GM12872 (cell line): ENCODE data around the gene DRC7.

Source experiments
- CTCF ChIP-seq: IDR thresholded peaks from 3 replicates; pipeline ENCODE4 v1.5.1; 2011; ENCODE audit warnings: low read depth, mild to moderate bottlenecking, low read length, moderate library complexity; ENCODE audit not compliant: insufficient read depth

The DRC7 gene

GRCh38 chr16:57675741-57676551 is 18.7 kb upstream of the DRC7 start:
- TF ChIP-seq CTCF, result no peak

GRCh38 chr16:57676553-57677085 is 18.0 kb upstream of the DRC7 start:
- no peak for TF ChIP-seq CTCF

- TF ChIP-seq CTCF, result no peak
Observed at GRCh38 chr16:57677622-57678369, 16.8 kb upstream of the DRC7 start.

- TF ChIP-seq CTCF, result no peak
Observed at GRCh38 chr16:57679016-57679415, 15.6 kb upstream of the DRC7 start.

GRCh38 chr16:57679767-57680482 is 14.7 kb upstream of the DRC7 start:
- TF ChIP-seq CTCF, result no peak

- TF ChIP-seq CTCF, result no peak
Observed at GRCh38 chr16:57680842-57681375, 13.7 kb upstream of the DRC7 start.
